Heart right ventricle (tissue), 16 donors: ENCODE data around the gene WASF2. TPM values are rescaled to one million over a fixed set of nuclear protein-coding genes. Genes with fewer than 3 reads are reported as not detected.
A peak's percentile ranks its signal among the peaks of the same experiment; 100 is the strongest.
"Not testable (repeated sequence)": the region's sequence is repeated elsewhere in the genome, so short reads cannot be mapped to it uniquely, and the experiment has no call there.

ENCODE experiments used
- ATAC-seq, 8 donors: fragments of 200-7000 bp; cut with Tn5 transposase; one replicate each; pipeline ENCODE4 v1.9.1; 2020; ENCODE audit warnings: mild to moderate bottlenecking in 8 of 8, moderate library complexity in 8 of 8, moderate number of reproducible peaks in 1 of 8
- DNase-seq, 2 donors: peaks; one replicate each; pipeline ENCODE4 v3.0.0-alpha.2; 2020
- H3K27ac ChIP-seq, 10 donors: fragments of 200-600 bp; sonication (generic) in 2 of 10; one replicate each; pipeline versions ENCODE4 v1.5.0 to v1.8.0; 2020 to 2022; ENCODE audit warnings: mild to moderate bottlenecking in 3 of 10
- H3K27me3 ChIP-seq, 7 donors: fragments of 200-600 bp; one replicate each; pipeline ENCODE4 v1.8.0; 2021 to 2022; ENCODE audit warnings: mild to moderate bottlenecking in 2 of 7
- H3K36me3 ChIP-seq, 9 donors: fragments of 200-600 bp; sonication (generic) in 1 of 9; one replicate each; pipeline versions ENCODE4 v1.5.0 to v1.8.0; 2020 to 2022; ENCODE audit warnings: mild to moderate bottlenecking in 2 of 9
- H3K4me1 ChIP-seq, 9 donors: fragments of 200-600 bp; sonication (generic) in 1 of 9; one replicate each; pipeline versions ENCODE4 v1.5.0 to v1.8.0; 2020 to 2022; ENCODE audit warnings: mild to moderate bottlenecking in 4 of 9
- H3K4me3 ChIP-seq, 10 donors: fragments of 200-600 bp; sonication (generic) in 2 of 10; one replicate each; pipeline versions ENCODE4 v1.5.0 to v1.8.0; 2020 to 2022; ENCODE audit warnings: mild to moderate bottlenecking in 7 of 10, moderate library complexity in 2 of 10
- H3K9me3 ChIP-seq, 11 donors: fragments of 200-600 bp in 10 of 11; sonication (generic) in 2 of 11; one replicate each; pipeline versions ENCODE4 v1.5.0 to v1.8.0; 2013 to 2022; ENCODE audit warnings: mild to moderate bottlenecking in 2 of 11, control low read depth in 1 of 11, moderate library complexity in 1 of 11
- CTCF ChIP-seq, 9 donors: fragments of 200-600 bp; sonication (generic) in 2 of 9; IDR thresholded peaks; one replicate each; pipeline versions ENCODE4 v1.5.0 to v1.8.0; 2021 to 2022; ENCODE audit warnings: antibody characterized with exemption in 9 of 9, mild to moderate bottlenecking in 5 of 9, moderate library complexity in 1 of 9
- WGBS, 2 donors: extraction: QIAGEN DNeasy Blood & Tissue Kit; methylation state at CpG; one replicate each; pipeline ENCODE4 v1.1.7; 2013; ENCODE audit warnings: inconsistent platforms in 1 of 2; 5-methylcytosine and 5-hydroxymethylcytosine counted together
- intact Hi-C, 10 donors: fragments of 100-400 bp; cut with DNase I; formaldehyde crosslinking; loops; one replicate each; pipeline versions ENCODE4 v1.11.1 to v1.14.2; 2022
- polyA plus RNA-seq, 2 donors: library from polyadenylated mRNA; stranded (reverse); fragments of 200-250 nt; gene quantifications; one replicate each; pipeline ENCODE4 v1.2.3, GENCODE V29; 2013
- total RNA-seq, 10 donors: library from RNA; stranded (reverse); fragmentation: NEBNext Ultra II Directional in 3 of 10; extraction: Animal tissue kit (Norgen Biotek cat#: 25700) in 3 of 10; gene quantifications; one replicate each; pipeline versions ENCODE4 v1.2.1 to v1.2.4, GENCODE V29; 2021 to 2023
- donor health status: Arrhythmogenic right ventricular cardiomyopathy.
- donor health status: ischemic (EF 13 %, LVEDD 7.1; RV severe dilation, severe dysfunction).
- donor health status: healthy with polysubstance abuse.
- donor health status: DM: no; HTN: yes; CAD: no.
- donor health status: DM: no; HTN: no; CAD: no.
- donor health status: ischemic (EF 25% LVEDD 6.9; RV normal size, moderate dysfunction).
- donor health status: ischemic (EF 25% LVEDD 5.7; RV mildly dilated, moderate dysfunction).
- donor health status: healthy.
- donor health status: DM: yes; HTN: yes; CAD: no.
- donor health status: Ischemic cardiomyopathy.
- donor health status: ischemic (EF 35%, LVEDD 5.7; RV mildly dilated, moderate dysfunction).
- donor health status: nonischemic (EF 11% LVEDD 7.7; RV severe dilation, severe dysfunction).
- donor health status: DM: yes; HTN: yes; CAD: no.
- donor health status: PGD.
- donor health status: ischemic (EF 29% LVEDD 5.4; RV normal size, mild dysfunction).
- donor health status: nonischemic (EF 23%, LVEDD 6.1; RV moderate dilation, normal function).

WASF2 gene
- total and polyA plus RNA-seq, 12 donors = 19.6 to 75.4 (median 50.5) TPM

- intact Hi-C loops = loop anchor here in 3 of 10 donors (5.0 kb wide), 2 partner anchors 39 to 49 kb away; no protein-coding TSS in a partner anchor
- ATAC-seq (no peak), DNase-seq (no peak)
- Histone ChIP-seq H3K27ac (peak overlapping the region in 5 of 10 donors; percentile 35 to 86 (median 76)), H3K4me3 (no peak overlapping the region), H3K36me3 (peaks cover 0 to 25% (median 0%) of the 10 kb centered on the region in 9 donors), H3K27me3 (no peaks in the 10 kb centered on the region), H3K4me1 (peaks cover 24 to 77% (median 63%) of the 10 kb centered on the region in 9 donors), H3K9me3 (no peaks in the 10 kb centered on the region)
- no peak for TF ChIP-seq CTCF (IDR thresholded peaks at IDR 0.05)
- WGBS, 2 donors = 62 to 71% methylated on average over 1 of the region's 1 CpG
Measured at GRCh38 chr1:27438621-27439061, 51.3 kb downstream of the WASF2 start.

GRCh38 chr1:27436204-27437159 is 53.5 kb downstream of the WASF2 start:
- intact Hi-C loops = loop anchor here in 3 of 10 donors (5.0 kb wide), 2 partner anchors 41 to 51 kb away; no protein-coding TSS in a partner anchor
- Histone ChIP-seq H3K27me3 (no peaks in the 10 kb centered on the region), H3K9me3 (no peaks in the 10 kb centered on the region), H3K4me1 (peaks cover 31 to 88% (median 81%) of the 10 kb centered on the region in 9 donors), H3K27ac (peak overlapping the region; percentile 49 to 86 (median 75)), H3K4me3 (peak overlapping the region in 5 of 10 donors; percentile 1 to 27 (median 13)), H3K36me3 (peaks cover 0 to 21% (median 0%) of the 10 kb centered on the region in 9 donors)
- TF ChIP-seq CTCF (IDR thresholded peaks at IDR 0.05) = no peak
- ATAC-seq = peak; percentile 66 to 90 (median 84)
- DNase-seq = peak in 1 of 2 donors; percentile 53
- WGBS, 2 donors = 29 to 30% methylated on average over 5 of the region's 5 CpGs

DNA sequence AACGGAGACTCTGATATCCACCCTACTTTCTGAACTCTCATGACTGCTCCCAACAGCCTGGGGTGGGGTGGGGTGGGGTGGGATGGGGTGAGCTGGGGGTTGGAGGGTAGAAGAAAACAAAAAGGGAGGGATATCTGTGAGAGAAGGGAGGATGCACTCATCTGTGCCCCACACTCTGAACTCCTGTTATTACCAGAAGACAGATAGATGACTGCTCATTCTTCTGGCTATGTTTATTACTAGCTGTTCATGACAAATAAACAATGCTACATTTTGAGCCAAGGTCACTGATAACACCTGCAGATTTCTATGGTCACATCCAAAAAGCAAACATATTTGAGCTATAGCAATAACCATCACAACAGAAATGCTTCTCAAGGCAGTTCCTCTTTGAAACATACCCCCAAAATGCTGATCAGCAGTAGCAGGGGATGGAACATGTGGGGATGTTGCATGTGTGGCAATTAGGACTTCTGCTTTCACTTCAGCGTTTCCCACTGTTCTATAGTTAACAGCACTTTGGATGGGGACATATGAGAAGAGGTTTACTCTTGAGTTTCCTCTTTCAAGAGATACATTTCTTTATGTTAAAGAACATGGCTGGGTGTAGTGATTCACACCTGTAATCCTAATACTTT is 54.3 kb downstream of the WASF2 start:
- no peaks in the 10 kb centered on the region for H3K9me3 ChIP-seq
- peaks cover 35 to 96% (median 89%) of the 10 kb centered on the region in 9 donors for H3K4me1 ChIP-seq
- ATAC-seq (peak in 7 of 8 donors; percentile 34 to 60 (median 46)), DNase-seq (no peak)
- H3K27me3 ChIP-seq = no peaks in the 10 kb centered on the region
- peak overlapping the region; percentile 49 to 86 (median 75) for H3K27ac ChIP-seq
- 33 to 38% methylated on average over 2 of the region's 2 CpGs for WGBS, 2 donors
- no peak for TF ChIP-seq CTCF (IDR thresholded peaks at IDR 0.05)
- intact Hi-C loops = loop anchor here in 3 of 10 donors (5.0 kb wide), 2 partner anchors 42 to 52 kb away; no protein-coding TSS in a partner anchor
- peak overlapping the region in 4 of 10 donors; percentile 10 to 27 (median 18) for H3K4me3 ChIP-seq
- peaks cover 0 to 15% (median 0%) of the 10 kb centered on the region in 9 donors for H3K36me3 ChIP-seq

DNA sequence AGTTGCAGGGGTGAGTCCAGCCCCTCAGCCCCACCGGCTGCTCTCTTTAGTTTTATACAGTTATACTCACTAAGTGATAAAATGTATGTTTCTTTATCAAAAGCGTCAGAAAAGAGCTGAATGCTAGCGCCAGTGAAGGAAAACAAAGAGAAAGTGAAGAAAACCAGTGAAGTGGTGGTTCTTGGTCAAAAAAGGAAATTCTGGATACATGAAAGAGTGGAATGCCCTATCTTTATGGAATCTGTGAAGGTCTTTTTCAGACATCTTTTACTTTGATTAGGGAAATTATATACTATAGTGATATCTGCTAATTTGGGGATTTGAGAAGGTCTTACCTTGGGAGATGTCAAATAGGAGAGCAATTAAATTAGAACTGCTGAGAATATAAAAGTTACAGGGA is 56.3 kb downstream of the WASF2 start:
- no peaks in the 10 kb centered on the region for H3K27me3 ChIP-seq
- DNase-seq (no peak), ATAC-seq (no peak)
- WGBS, 2 donors = 76 to 77% methylated on average over 3 of the region's 3 CpGs
- H3K27ac ChIP-seq = peak overlapping the region; percentile 45 to 86 (median 75)
- H3K9me3 ChIP-seq = no peaks in the 10 kb centered on the region
- intact Hi-C loops = loop anchor here in 4 of 10 donors (5.0 kb wide), 4 partner anchors 49 to 124 kb away; partner anchors contain the start of gene WASF2 (in 1 of the 4)
- no peak for TF ChIP-seq CTCF (IDR thresholded peaks at IDR 0.05)
- H3K4me1 ChIP-seq = peaks cover 46 to 100% (median 97%) of the 10 kb centered on the region in 9 donors
- H3K36me3 ChIP-seq = no peaks in the 10 kb centered on the region
- H3K4me3 ChIP-seq = no peak overlapping the region

DNA sequence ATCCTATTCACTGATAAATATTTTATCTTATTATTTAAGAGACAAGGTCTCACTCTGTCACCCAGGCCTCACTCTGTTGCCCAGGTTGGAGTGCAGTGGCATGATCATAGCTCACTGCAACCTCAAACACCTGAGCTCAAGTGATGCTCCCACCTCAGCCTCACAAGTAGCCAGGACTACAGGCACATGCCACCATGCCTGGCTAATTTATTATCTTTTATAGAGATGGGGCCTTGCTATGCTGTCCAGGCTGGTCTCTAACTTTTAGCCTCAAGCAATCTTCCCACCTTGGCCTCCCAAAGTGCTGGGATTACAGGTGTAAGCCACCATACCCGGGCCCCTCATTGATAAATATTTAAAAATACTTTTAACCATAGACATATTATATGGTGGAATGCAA is 57.2 kb downstream of the WASF2 start:
- intact Hi-C loops = loop anchor here in 4 of 10 donors (5.0 kb wide), 4 partner anchors 50 to 125 kb away; partner anchors contain the start of gene WASF2 (in 1 of the 4)

More for the DNA sequence above, 57.2 kb downstream of the WASF2 start:
- ATAC-seq, H3K9me3 ChIP-seq, H3K36me3 ChIP-seq, H3K4me3 ChIP-seq, H3K27me3 ChIP-seq, DNase-seq: not testable (repeated sequence)
- whole genome bisulfite sequencing, 2 donors = 95 to 97% methylated on average over 1 of the region's 1 CpG
- Histone ChIP-seq H3K4me1 (peaks cover 47 to 100% (median 97%) of the 10 kb centered on the region in 9 donors), H3K27ac (peak overlapping the region in 8 of 10 donors; percentile 10 to 86 (median 76))
